Measurements from ENCODE around the gene CACNA2D2. TPM values are rescaled to one million over a fixed set of nuclear protein-coding genes. Genes with fewer than 3 reads are reported as not detected.
A peak's percentile ranks its signal among the peaks of the same experiment; 100 is the strongest.

CACNA2D2 gene
- total and polyA plus RNA-seq, 2 of the 13 experiments (the other 11 are each of a cell fraction or from before 2014, with no cell fraction given), result not detected

GRCh38 chr3:50525987-50526386 is 22.6 kb upstream of the CACNA2D2 start (continued):
- peak; percentile 60; the same call in 1 of the 2 replicates for TF ChIP-seq MLXIP (CRISPR knock-in tag; IDR thresholded peaks at IDR 0.05; ENCODE audit: borderline replicate concordance)
- TF ChIP-seq ZSCAN9 (CRISPR knock-in tag; IDR thresholded peaks at IDR 0.05; ENCODE audit: borderline replicate concordance), result 0 out of 2 replicates have a peak, but pooled peaks have one; percentile 81
- no peak for TF ChIP-seq KLF13 (CRISPR knock-in tag; IDR thresholded peaks at IDR 0.05)
- TF ChIP-seq MAFK (conservative IDR thresholded peaks at IDR 0.05 in 1 of 2, IDR thresholded peaks at IDR 0.05 in 1 of 2; ENCODE audit: low read length in 2 of 2), result peak; percentile 26 to 33; a peak in 1 of 4 replicates
- TF ChIP-seq, protein P1, sequence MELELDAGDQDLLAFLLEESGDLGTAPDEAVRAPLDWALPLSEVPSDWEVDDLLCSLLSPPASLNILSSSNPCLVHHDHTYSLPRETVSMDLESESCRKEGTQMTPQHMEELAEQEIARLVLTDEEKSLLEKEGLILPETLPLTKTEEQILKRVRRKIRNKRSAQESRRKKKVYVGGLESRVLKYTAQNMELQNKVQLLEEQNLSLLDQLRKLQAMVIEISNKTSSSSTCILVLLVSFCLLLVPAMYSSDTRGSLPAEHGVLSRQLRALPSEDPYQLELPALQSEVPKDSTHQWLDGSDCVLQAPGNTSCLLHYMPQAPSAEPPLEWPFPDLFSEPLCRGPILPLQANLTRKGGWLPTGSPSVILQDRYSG (CRISPR knock-in tag; IDR thresholded peaks at IDR 0.05), result peak; percentile 47; the same call in 1 of the 2 replicates
- TF ChIP-seq WIZ (CRISPR knock-in tag; IDR thresholded peaks at IDR 0.05), result peak; percentile 74; the same call in 1 of the 2 replicates
- TF ChIP-seq E2F1 (CRISPR knock-in tag; IDR thresholded peaks at IDR 0.05), result no peak
- peak; percentile 54; the same call in 1 of the 2 replicates for TF ChIP-seq HDAC2 (CRISPR knock-in tag; IDR thresholded peaks at IDR 0.05)
- no peak for TF ChIP-seq RBFOX2 (IDR thresholded peaks at IDR 0.05; ENCODE audit: low read depth, low read length)
- TF ChIP-seq ZNF879 (CRISPR knock-in tag; IDR thresholded peaks at IDR 0.05), result no peak
- 0 out of 2 replicates have a peak, but pooled peaks have one; percentile 25 for TF ChIP-seq GATAD1 (CRISPR knock-in tag; IDR thresholded peaks at IDR 0.05)
- TF ChIP-seq SIX4 (CRISPR knock-in tag; IDR thresholded peaks at IDR 0.05), result 0 out of 2 replicates have a peak, but pooled peaks have one; percentile 29
- peak; percentile 46; the same call in 1 of the 2 replicates for TF ChIP-seq ZFX (CRISPR knock-in tag; IDR thresholded peaks at IDR 0.05; ENCODE audit: low read depth)
- TF ChIP-seq ADNP (CRISPR knock-in tag; IDR thresholded peaks at IDR 0.05), result no peak
- 0 out of 2 replicates have a peak, but pooled peaks have one; percentile 47 for TF ChIP-seq ZNF431 (CRISPR knock-in tag; IDR thresholded peaks at IDR 0.05; ENCODE audit: borderline replicate concordance, low read depth)
- no peak for TF ChIP-seq XBP1 (CRISPR knock-in tag; IDR thresholded peaks at IDR 0.05)
- TF ChIP-seq ZNF441 (CRISPR knock-in tag; IDR thresholded peaks at IDR 0.05; ENCODE audit: borderline replicate concordance), result peak; percentile 63; the same call in 1 of the 2 replicates
- TF ChIP-seq ARNT2 (CRISPR knock-in tag; IDR thresholded peaks at IDR 0.05; ENCODE audit: low read depth), result 0 out of 2 replicates have a peak, but pooled peaks have one; percentile 39
- TF ChIP-seq ZNF143 (CRISPR knock-in tag; IDR thresholded peaks at IDR 0.05), result 0 out of 2 replicates have a peak, but pooled peaks have one; percentile 25
- no peak for TF ChIP-seq TRIM22 (IDR thresholded peaks at IDR 0.05)
- peak; percentile 90 for TF ChIP-seq ZNF232 (CRISPR knock-in tag; IDR thresholded peaks at IDR 0.05; ENCODE audit: borderline replicate concordance)

Data from HepG2 (cell line).